HepG2 (cell line): Measurements from ENCODE around the gene GTF2I. TPM values are rescaled to one million over a fixed set of nuclear protein-coding genes. Genes with fewer than 3 reads are reported as not detected.

Experiments used
- ELF4 ChIP-seq: sonication (generic); formaldehyde crosslinking; IDR thresholded peaks from 2 replicates; pipeline ENCODE4 v1.5.0; 2020; ENCODE audit warnings: missing genetic modification reagents, mild to moderate bottlenecking, moderate library complexity, borderline replicate concordance
- FOXK1 ChIP-seq: sonication (generic); formaldehyde crosslinking; IDR thresholded peaks from 2 replicates; pipeline ENCODE4 v1.4.0; 2020; ENCODE audit warnings: low read depth, missing genetic modification reagents, borderline replicate concordance
- HIVEP1 ChIP-seq: sonication (generic); formaldehyde crosslinking; IDR thresholded peaks from 2 replicates; pipeline ENCODE4 v1.4.0; 2020; ENCODE audit warnings: mild to moderate bottlenecking, missing genetic modification reagents
- IKZF4 ChIP-seq: sonication (generic); formaldehyde crosslinking; IDR thresholded peaks from 2 replicates; pipeline ENCODE4 v1.5.1; 2020; ENCODE audit warnings: borderline replicate concordance, mild to moderate bottlenecking, low read depth, missing genetic modification reagents; ENCODE audit errors: not compliant biosample characterization
- KLF16 ChIP-seq, 2 experiments: sonication (generic) in 1 of 2; formaldehyde crosslinking in 1 of 2; IDR thresholded peaks; 2 replicates each; pipeline versions ENCODE4 v1.6.1 to v1.8.0; 2016 to 2023; ENCODE audit warnings: missing genetic modification reagents in 2 of 2, missing compliant biosample characterization in 1 of 2
- PLRG1 ChIP-seq: fragments of 450-650 bp; conservative IDR thresholded peaks from 2 replicates; pipeline ENCODE4 v1.6.1; 2016
- TAF15 ChIP-seq: fragments of 200-400 bp; formaldehyde crosslinking; IDR thresholded peaks from one replicate; pipeline ENCODE4 v1.6.1; 2018; ENCODE audit warnings: mild to moderate bottlenecking, low read depth, low read length; ENCODE audit not compliant: poor library complexity, severe bottlenecking
- ZNF296 ChIP-seq: sonication (generic); formaldehyde crosslinking; conservative IDR thresholded peaks from 2 replicates; pipeline ENCODE4 v1.5.0; 2020; ENCODE audit warnings: mild to moderate bottlenecking, missing genetic modification reagents
- ZNF496 ChIP-seq: sonication (generic); formaldehyde crosslinking; IDR thresholded peaks from 2 replicates; pipeline ENCODE4 v1.8.1; 2023; ENCODE audit warnings: mild to moderate bottlenecking, moderate library complexity, missing genetic modification reagents; ENCODE audit not compliant: insufficient replicate concordance
- ZNF557 ChIP-seq: sonication (generic); formaldehyde crosslinking; IDR thresholded peaks from 2 replicates; pipeline ENCODE4 v1.4.0; 2020; ENCODE audit warnings: missing genetic modification reagents
- polyA plus RNA-seq, 8 experiments: library from polyadenylated mRNA; depleted of rRNA in 3 of 8; stranded (reverse) in 7 of 8; unstranded in 1 of 8; fragments of >200 nt; fragmentation: Illumina TruSeq in 4 of 8; extraction: Trizol in 4 of 8; gene quantifications; 2 replicates each; pipeline versions ENCODE4 v1.2.1 to v1.2.3, GENCODE V29; 2011 to 2016; ENCODE audit warnings: low read depth in 4 of 8, missing spikeins in 1 of 8, mixed read lengths in 1 of 8; ENCODE audit not compliant: insufficient read depth in 1 of 8
- total RNA-seq, 5 experiments: library from RNA; depleted of rRNA; stranded (reverse); fragments of >200 nt; fragmentation: Illumina TruSeq; extraction: Trizol; gene quantifications; 2 replicates each; pipeline ENCODE4 v1.2.3, GENCODE V29; 2016; ENCODE audit warnings: low read depth in 1 of 5
- TF ChIP-seq, protein P1 (sequence below): sonication (generic); formaldehyde crosslinking; IDR thresholded peaks from 2 replicates; pipeline ENCODE4 v1.5.0; 2020; ENCODE audit warnings: mild to moderate bottlenecking, missing genetic modification reagents, borderline replicate concordance
- TF ChIP-seq, protein P2 (sequence below): sonication (generic); formaldehyde crosslinking; IDR thresholded peaks from 2 replicates; pipeline ENCODE4 v1.4.0; 2020; ENCODE audit warnings: low read depth, mild to moderate bottlenecking, missing genetic modification reagents
- TF ChIP-seq, protein P3 (sequence below): sonication (generic); formaldehyde crosslinking; IDR thresholded peaks from 2 replicates; pipeline ENCODE4 v1.4.0; 2020; ENCODE audit warnings: missing genetic modification reagents
- TF ChIP-seq, protein P4 (sequence below): IDR thresholded peaks from 2 replicates; pipeline ENCODE4 v1.6.1; 2016; ENCODE audit warnings: low read depth, missing genetic modification reagents, missing compliant biosample characterization

GTF2I gene
- total and polyA plus RNA-seq, 2 of the 13 experiments (the other 11 are each of a cell fraction or from before 2014, with no cell fraction given): 74.6 to 125 TPM

DNA sequence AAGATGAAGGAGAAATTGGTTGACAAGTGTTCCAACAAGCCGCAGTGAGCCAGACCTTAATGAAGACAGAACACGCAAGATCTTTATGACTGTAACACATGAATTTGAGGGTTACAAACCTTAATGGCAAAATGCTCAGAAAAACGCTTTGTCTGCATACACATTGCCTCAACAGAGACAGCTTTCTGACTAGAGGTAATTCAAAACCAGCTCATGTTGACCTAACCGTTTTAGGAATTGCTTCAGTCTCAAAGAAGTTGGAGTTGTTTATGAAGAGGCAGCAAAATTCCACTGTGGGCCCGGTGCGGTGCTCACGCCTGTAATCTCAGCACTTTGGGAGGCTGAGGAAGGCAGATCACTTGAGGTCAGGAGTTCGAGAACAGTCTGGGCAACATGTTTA, 2.2 kb upstream of the GTF2I start (continued):
- TF ChIP-seq IKZF4 (CRISPR knock-in tag) (no peak), TAF15 (no peak), FOXK1 (CRISPR knock-in tag) (0 out of 2 replicates have a peak, but pooled peaks have one; percentile 25), ZNF496 (CRISPR knock-in tag) (no peak), ZNF296 (CRISPR knock-in tag) (no peak), ZNF557 (CRISPR knock-in tag) (no peak), HIVEP1 (CRISPR knock-in tag) (no peak), KLF16 (CRISPR knock-in tag; IDR thresholded peaks at IDR 0.05) (no peak), PLRG1 (no peak), ELF4 (CRISPR knock-in tag) (no peak)
- TF ChIP-seq, protein P1, sequence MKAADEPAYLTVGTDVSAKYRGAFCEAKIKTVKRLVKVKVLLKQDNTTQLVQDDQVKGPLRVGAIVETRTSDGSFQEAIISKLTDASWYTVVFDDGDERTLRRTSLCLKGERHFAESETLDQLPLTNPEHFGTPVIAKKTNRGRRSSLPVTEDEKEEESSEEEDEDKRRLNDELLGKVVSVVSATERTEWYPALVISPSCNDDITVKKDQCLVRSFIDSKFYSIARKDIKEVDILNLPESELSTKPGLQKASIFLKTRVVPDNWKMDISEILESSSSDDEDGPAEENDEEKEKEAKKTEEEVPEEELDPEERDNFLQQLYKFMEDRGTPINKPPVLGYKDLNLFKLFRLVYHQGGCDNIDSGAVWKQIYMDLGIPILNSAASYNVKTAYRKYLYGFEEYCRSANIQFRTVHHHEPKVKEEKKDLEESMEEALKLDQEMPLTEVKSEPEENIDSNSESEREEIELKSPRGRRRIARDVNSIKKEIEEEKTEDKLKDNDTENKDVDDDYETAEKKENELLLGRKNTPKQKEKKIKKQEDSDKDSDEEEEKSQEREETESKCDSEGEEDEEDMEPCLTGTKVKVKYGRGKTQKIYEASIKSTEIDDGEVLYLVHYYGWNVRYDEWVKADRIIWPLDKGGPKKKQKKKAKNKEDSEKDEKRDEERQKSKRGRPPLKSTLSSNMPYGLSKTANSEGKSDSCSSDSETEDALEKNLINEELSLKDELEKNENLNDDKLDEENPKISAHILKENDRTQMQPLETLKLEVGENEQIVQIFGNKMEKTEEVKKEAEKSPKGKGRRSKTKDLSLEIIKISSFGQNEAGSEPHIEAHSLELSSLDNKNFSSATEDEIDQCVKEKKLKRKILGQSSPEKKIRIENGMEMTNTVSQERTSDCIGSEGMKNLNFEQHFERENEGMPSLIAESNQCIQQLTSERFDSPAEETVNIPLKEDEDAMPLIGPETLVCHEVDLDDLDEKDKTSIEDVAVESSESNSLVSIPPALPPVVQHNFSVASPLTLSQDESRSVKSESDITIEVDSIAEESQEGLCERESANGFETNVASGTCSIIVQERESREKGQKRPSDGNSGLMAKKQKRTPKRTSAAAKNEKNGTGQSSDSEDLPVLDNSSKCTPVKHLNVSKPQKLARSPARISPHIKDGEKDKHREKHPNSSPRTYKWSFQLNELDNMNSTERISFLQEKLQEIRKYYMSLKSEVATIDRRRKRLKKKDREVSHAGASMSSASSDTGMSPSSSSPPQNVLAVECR (CRISPR knock-in tag): no peak
- TF ChIP-seq, protein P2, sequence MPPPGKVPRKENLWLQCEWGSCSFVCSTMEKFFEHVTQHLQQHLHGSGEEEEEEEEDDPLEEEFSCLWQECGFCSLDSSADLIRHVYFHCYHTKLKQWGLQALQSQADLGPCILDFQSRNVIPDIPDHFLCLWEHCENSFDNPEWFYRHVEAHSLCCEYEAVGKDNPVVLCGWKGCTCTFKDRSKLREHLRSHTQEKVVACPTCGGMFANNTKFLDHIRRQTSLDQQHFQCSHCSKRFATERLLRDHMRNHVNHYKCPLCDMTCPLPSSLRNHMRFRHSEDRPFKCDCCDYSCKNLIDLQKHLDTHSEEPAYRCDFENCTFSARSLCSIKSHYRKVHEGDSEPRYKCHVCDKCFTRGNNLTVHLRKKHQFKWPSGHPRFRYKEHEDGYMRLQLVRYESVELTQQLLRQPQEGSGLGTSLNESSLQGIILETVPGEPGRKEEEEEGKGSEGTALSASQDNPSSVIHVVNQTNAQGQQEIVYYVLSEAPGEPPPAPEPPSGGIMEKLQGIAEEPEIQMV: no peak
- TF ChIP-seq, protein P3, sequence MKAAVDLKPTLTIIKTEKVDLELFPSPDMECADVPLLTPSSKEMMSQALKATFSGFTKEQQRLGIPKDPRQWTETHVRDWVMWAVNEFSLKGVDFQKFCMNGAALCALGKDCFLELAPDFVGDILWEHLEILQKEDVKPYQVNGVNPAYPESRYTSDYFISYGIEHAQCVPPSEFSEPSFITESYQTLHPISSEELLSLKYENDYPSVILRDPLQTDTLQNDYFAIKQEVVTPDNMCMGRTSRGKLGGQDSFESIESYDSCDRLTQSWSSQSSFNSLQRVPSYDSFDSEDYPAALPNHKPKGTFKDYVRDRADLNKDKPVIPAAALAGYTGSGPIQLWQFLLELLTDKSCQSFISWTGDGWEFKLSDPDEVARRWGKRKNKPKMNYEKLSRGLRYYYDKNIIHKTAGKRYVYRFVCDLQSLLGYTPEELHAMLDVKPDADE (CRISPR knock-in tag): no peak
- TF ChIP-seq, protein P4, sequence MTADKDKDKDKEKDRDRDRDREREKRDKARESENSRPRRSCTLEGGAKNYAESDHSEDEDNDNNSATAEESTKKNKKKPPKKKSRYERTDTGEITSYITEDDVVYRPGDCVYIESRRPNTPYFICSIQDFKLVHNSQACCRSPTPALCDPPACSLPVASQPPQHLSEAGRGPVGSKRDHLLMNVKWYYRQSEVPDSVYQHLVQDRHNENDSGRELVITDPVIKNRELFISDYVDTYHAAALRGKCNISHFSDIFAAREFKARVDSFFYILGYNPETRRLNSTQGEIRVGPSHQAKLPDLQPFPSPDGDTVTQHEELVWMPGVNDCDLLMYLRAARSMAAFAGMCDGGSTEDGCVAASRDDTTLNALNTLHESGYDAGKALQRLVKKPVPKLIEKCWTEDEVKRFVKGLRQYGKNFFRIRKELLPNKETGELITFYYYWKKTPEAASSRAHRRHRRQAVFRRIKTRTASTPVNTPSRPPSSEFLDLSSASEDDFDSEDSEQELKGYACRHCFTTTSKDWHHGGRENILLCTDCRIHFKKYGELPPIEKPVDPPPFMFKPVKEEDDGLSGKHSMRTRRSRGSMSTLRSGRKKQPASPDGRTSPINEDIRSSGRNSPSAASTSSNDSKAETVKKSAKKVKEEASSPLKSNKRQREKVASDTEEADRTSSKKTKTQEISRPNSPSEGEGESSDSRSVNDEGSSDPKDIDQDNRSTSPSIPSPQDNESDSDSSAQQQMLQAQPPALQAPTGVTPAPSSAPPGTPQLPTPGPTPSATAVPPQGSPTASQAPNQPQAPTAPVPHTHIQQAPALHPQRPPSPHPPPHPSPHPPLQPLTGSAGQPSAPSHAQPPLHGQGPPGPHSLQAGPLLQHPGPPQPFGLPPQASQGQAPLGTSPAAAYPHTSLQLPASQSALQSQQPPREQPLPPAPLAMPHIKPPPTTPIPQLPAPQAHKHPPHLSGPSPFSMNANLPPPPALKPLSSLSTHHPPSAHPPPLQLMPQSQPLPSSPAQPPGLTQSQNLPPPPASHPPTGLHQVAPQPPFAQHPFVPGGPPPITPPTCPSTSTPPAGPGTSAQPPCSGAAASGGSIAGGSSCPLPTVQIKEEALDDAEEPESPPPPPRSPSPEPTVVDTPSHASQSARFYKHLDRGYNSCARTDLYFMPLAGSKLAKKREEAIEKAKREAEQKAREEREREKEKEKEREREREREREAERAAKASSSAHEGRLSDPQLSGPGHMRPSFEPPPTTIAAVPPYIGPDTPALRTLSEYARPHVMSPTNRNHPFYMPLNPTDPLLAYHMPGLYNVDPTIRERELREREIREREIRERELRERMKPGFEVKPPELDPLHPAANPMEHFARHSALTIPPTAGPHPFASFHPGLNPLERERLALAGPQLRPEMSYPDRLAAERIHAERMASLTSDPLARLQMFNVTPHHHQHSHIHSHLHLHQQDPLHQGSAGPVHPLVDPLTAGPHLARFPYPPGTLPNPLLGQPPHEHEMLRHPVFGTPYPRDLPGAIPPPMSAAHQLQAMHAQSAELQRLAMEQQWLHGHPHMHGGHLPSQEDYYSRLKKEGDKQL (CRISPR knock-in tag): no peak
